ENCODE results near the gene KRTAP5-3.

The KRTAP5-3 gene

GRCh38 chr11:1631066-1631568 lies 22.9 kb upstream of the KRTAP5-3 start:
- no peak overlapping the region for H3K4me3 ChIP-seq (ENCODE audit: low read depth in 1 of 2, low read length in 2 of 2)

GRCh38 chr11:1630271-1630670 lies 22.0 kb upstream of the KRTAP5-3 start:
- no peak overlapping the region for H2AFZ ChIP-seq (ENCODE audit: low read depth, low read length)
- H3K9me3 ChIP-seq (ENCODE audit: insufficient read depth, low read length, severe bottlenecking), result no peaks in the 10 kb centered on the region
- no peaks in the 10 kb centered on the region for H3K79me2 ChIP-seq (ENCODE audit: insufficient read depth, low read length)
- H3K27ac ChIP-seq (ENCODE audit: low read length), result no peak overlapping the region
- H3K36me3 ChIP-seq (ENCODE audit: insufficient read depth, low read length), result no peaks in the 10 kb centered on the region
- H4K20me1 ChIP-seq (ENCODE audit: insufficient read depth, low read length), result peaks cover 9% of the 10 kb centered on the region; the same call in 1 of the 2 replicates
- no peak for ATAC-seq (ENCODE audit: insufficient read depth, low read depth)
- H3K4me2 ChIP-seq (ENCODE audit: insufficient read depth, low read length), result no peak overlapping the region
- H3K27me3 ChIP-seq (ENCODE audit: insufficient read depth, low read length, poor library complexity), result peaks cover 19% of the 10 kb centered on the region
- H3K4me1 ChIP-seq (ENCODE audit: insufficient read depth, low read length), result no peaks in the 10 kb centered on the region
- no peak for TF ChIP-seq EZH2 (IDR thresholded peaks at IDR 0.05; ENCODE audit: borderline replicate concordance, low read depth, low read length, severe bottlenecking)
- TF ChIP-seq CTCF (IDR thresholded peaks at IDR 0.05; ENCODE audit: borderline replicate concordance, extremely low read depth, low read length, poor library complexity, severe bottlenecking), result no peak
- no peak overlapping the region for H3K9ac ChIP-seq (ENCODE audit: low read depth, low read length)
- DNase-seq, result no peak
- H3K4me3 ChIP-seq (ENCODE audit: low read depth in 1 of 2, low read length in 2 of 2), result no peak overlapping the region

More at GRCh38 chr11:1631066-1631568, 22.9 kb upstream of the KRTAP5-3 start:
- TF ChIP-seq EZH2 (IDR thresholded peaks at IDR 0.05; ENCODE audit: borderline replicate concordance, low read depth, low read length, severe bottlenecking) (no peak), CTCF (IDR thresholded peaks at IDR 0.05; ENCODE audit: borderline replicate concordance, extremely low read depth, low read length, poor library complexity, severe bottlenecking) (no peak)
- Histone ChIP-seq H3K27ac (ENCODE audit: low read length) (no peak overlapping the region), H3K79me2 (ENCODE audit: insufficient read depth, low read length) (no peaks in the 10 kb centered on the region), H4K20me1 (ENCODE audit: insufficient read depth, low read length) (peaks cover 9% of the 10 kb centered on the region; the same call in 1 of the 2 replicates), H3K4me2 (ENCODE audit: insufficient read depth, low read length) (no peak overlapping the region), H2AFZ (ENCODE audit: low read depth, low read length) (no peak overlapping the region), H3K4me1 (ENCODE audit: insufficient read depth, low read length) (no peaks in the 10 kb centered on the region), H3K9me3 (ENCODE audit: insufficient read depth, low read length, severe bottlenecking) (no peaks in the 10 kb centered on the region), H3K9ac (ENCODE audit: low read depth, low read length) (no peak overlapping the region), H3K27me3 (ENCODE audit: insufficient read depth, low read length, poor library complexity) (peaks cover 19% of the 10 kb centered on the region), H3K36me3 (ENCODE audit: insufficient read depth, low read length) (no peaks in the 10 kb centered on the region)
- ATAC-seq (ENCODE audit: insufficient read depth, low read depth) (no peak), DNase-seq (no peak)

GRCh38 chr11:1629326-1630185 lies 21.3 kb upstream of the KRTAP5-3 start, which contains the start of gene KRTAP5-5:
KRTAP5-5 (plus strand) TSS chr11:1629775; CDS start chr11:1629841, 66 bp downstream.
- no peak within 1 kb of the TSS for H3K27ac ChIP-seq (ENCODE audit: low read length)
- no peak within 1 kb of the TSS for H3K9ac ChIP-seq (ENCODE audit: low read depth, low read length)
- TF ChIP-seq EZH2 (IDR thresholded peaks at IDR 0.05; ENCODE audit: borderline replicate concordance, low read depth, low read length, severe bottlenecking) (no peak), CTCF (IDR thresholded peaks at IDR 0.05; ENCODE audit: borderline replicate concordance, extremely low read depth, low read length, poor library complexity, severe bottlenecking) (no peak)
- H3K27me3 ChIP-seq (ENCODE audit: insufficient read depth, low read length, poor library complexity), result peaks cover 19% of the 10 kb centered on the region
- DNase-seq (no peak), ATAC-seq (ENCODE audit: insufficient read depth, low read depth) (no peak)
- no peaks in the 10 kb centered on the region for H3K4me1 ChIP-seq (ENCODE audit: insufficient read depth, low read length)
- no peak within 1 kb of the TSS for H2AFZ ChIP-seq (ENCODE audit: low read depth, low read length)
- no peaks in the 10 kb centered on the region for H3K79me2 ChIP-seq (ENCODE audit: insufficient read depth, low read length)
- H3K4me2 ChIP-seq (ENCODE audit: insufficient read depth, low read length), result no peak within 1 kb of the TSS
- no peaks in the 10 kb centered on the region for H3K9me3 ChIP-seq (ENCODE audit: insufficient read depth, low read length, severe bottlenecking)
- H3K36me3 ChIP-seq (ENCODE audit: insufficient read depth, low read length), result no peaks in the 10 kb centered on the region
- peaks cover 9% of the 10 kb centered on the region; the same call in 1 of the 2 replicates for H4K20me1 ChIP-seq (ENCODE audit: insufficient read depth, low read length)
- H3K4me3 ChIP-seq (ENCODE audit: low read depth in 1 of 2, low read length in 2 of 2), result no peak within 1 kb of the TSS
